Neural progenitor cell (in vitro differentiated cells): ENCODE data around the gene OVOL2.

Experiments used
- CTCF ChIP-seq: fragments of 200-600 bp; sonication (generic); IDR thresholded peaks from 2 replicates; pipeline ENCODE4 v1.5.1; 2017; ENCODE audit warnings: antibody characterized with exemption, mild to moderate bottlenecking
- EZH2 ChIP-seq: fragments of 200-600 bp; sonication (generic); IDR thresholded peaks from 2 replicates; pipeline ENCODE4 v1.6.1; 2017; ENCODE audit warnings: antibody characterized with exemption, mild to moderate bottlenecking, moderate library complexity

GRCh38 chr20:18094191-18094590 lies 36.5 kb upstream of the OVOL2 start:
- TF ChIP-seq CTCF (no peak), EZH2 (no peak)
